SK-N-SH (cell line): ENCODE results near the gene LSM7. TPM values are rescaled to one million over a fixed set of nuclear protein-coding genes. Genes with fewer than 3 reads are reported as not detected.

Experiments used
- CTCF ChIA-PET: fragments of 300-600, 350-600 bp; formaldehyde crosslinking; extraction: SDS; loops from one replicate; lab custom pipeline; 2021; lab: Yijun Ruan, JAX
- POLR2A ChIA-PET: fragments of 350-600 bp; sonication (Branson Sonifier 250); formaldehyde crosslinking; extraction: SDS; loops from one replicate; lab custom pipeline; 2020; ENCODE audit warnings: antibody characterized with exemption, inconsistent platforms; lab: Yijun Ruan, JAX
- DNase-seq: peaks from one replicate; pipeline ENCODE4 v3.0.0; 2012
- H2AFZ ChIP-seq: fragments of 200-600 bp; sonication (generic); 2 replicates; pipeline ENCODE4 v1.8.1; 2016; ENCODE audit warnings: antibody characterized with exemption, mild to moderate bottlenecking, low read depth
- H3F3A ChIP-seq: fragments of 200-600 bp; sonication (generic); replicated peaks from 2 replicates; pipeline ENCODE3; 2016; ENCODE audit warnings: antibody characterized with exemption, mild to moderate bottlenecking; ENCODE audit not compliant: insufficient read depth
- H3K27ac ChIP-seq, 2 experiments: fragments of 200-500 bp in 1 of 2; fragments of 200-600 bp in 1 of 2; sonication (Bioruptor generic) in 1 of 2; sonication (generic), shearing (Covaris generic) in 1 of 2; 2 replicates each; pipeline versions ENCODE4 v1.5.1 to v1.6.1; 2014 to 2016; ENCODE audit warnings: low read depth in 2 of 2, inconsistent platforms in 1 of 2, low read length in 1 of 2, mild to moderate bottlenecking in 1 of 2, mixed read lengths in 1 of 2
- H3K27me3 ChIP-seq: fragments of 200-600 bp; sonication (generic), shearing (Covaris generic); 2 replicates; pipeline ENCODE4 v1.6.1; 2016; ENCODE audit warnings: mixed run types; ENCODE audit not compliant: insufficient read depth
- H3K36me3 ChIP-seq, 2 experiments: fragments of 200-500 bp in 1 of 2; fragments of 200-600 bp in 1 of 2; sonication (Bioruptor generic) in 1 of 2; sonication (generic) in 1 of 2; replicated peaks in 1 of 2; 2 replicates each; pipeline versions ENCODE3 to v1.5.1; 2014 to 2016; ENCODE audit warnings: low read length in 1 of 2, mild to moderate bottlenecking in 1 of 2; ENCODE audit not compliant: insufficient read depth in 2 of 2, control insufficient read depth in 1 of 2
- H3K4me1 ChIP-seq, 2 experiments: fragments of 200-500 bp in 1 of 2; fragments of 200-600 bp in 1 of 2; sonication (Bioruptor generic) in 1 of 2; sonication (generic), shearing (Covaris generic) in 1 of 2; 2 replicates each; pipeline versions ENCODE4 v1.5.1 to v1.6.1; 2014 to 2016; ENCODE audit warnings: low read depth in 1 of 2, low read length in 1 of 2, mixed run types in 1 of 2; ENCODE audit not compliant: insufficient read depth in 2 of 2, control insufficient read depth in 1 of 2
- H3K4me2 ChIP-seq: fragments of 200-600 bp; sonication (generic), shearing (Covaris generic); 2 replicates; pipeline ENCODE4 v1.6.1; 2017; ENCODE audit warnings: mixed run types
- H3K4me3 ChIP-seq, 2 experiments: fragments of 200-500 bp in 1 of 2; fragments of 200-600 bp in 1 of 2; sonication (Bioruptor generic) in 1 of 2; sonication (generic), shearing (Covaris generic) in 1 of 2; 2 replicates each; pipeline versions ENCODE4 v1.5.1 to v1.8.1; 2014 to 2016; ENCODE audit warnings: low read depth in 2 of 2, inconsistent platforms in 1 of 2, low read length in 1 of 2, mild to moderate bottlenecking in 1 of 2, mixed read lengths in 1 of 2, moderate library complexity in 1 of 2
- H3K79me2 ChIP-seq: fragments of 200-600 bp; sonication (generic); 2 replicates; pipeline ENCODE4 v1.8.1; 2017; ENCODE audit warnings: mild to moderate bottlenecking; ENCODE audit not compliant: insufficient read depth
- H3K9ac ChIP-seq: fragments of 200-600 bp; sonication (generic); 2 replicates; pipeline ENCODE4 v1.6.1; 2017; ENCODE audit warnings: mixed run types
- H3K9me2 ChIP-seq: fragments of 200-600 bp; sonication (generic); 2 replicates; pipeline ENCODE4 v1.6.1; 2017; ENCODE audit warnings: mixed run types
- H3K9me3 ChIP-seq: fragments of 200-600 bp; sonication (generic); 2 replicates; pipeline ENCODE4 v1.6.1; 2017; ENCODE audit warnings: mixed run types, mild to moderate bottlenecking, moderate library complexity
- H4K20me1 ChIP-seq: fragments of 200-600 bp; sonication (generic); 2 replicates; pipeline ENCODE4 v1.6.1; 2017; ENCODE audit warnings: mild to moderate bottlenecking, mixed run types; ENCODE audit not compliant: insufficient read depth
- CHD2 ChIP-seq: fragments of 150-350 bp; IDR thresholded peaks from 2 replicates; pipeline ENCODE4 v1.6.1; 2018; ENCODE audit warnings: low read length; ENCODE audit not compliant: partially characterized antibody
- CTCF ChIP-seq: fragments of 200-600 bp; sonication (generic); IDR thresholded peaks from 2 replicates; pipeline ENCODE4 v1.6.1; 2017; ENCODE audit warnings: antibody characterized with exemption, mild to moderate bottlenecking, moderate library complexity
- EZH2phosphoT487 ChIP-seq: fragments of 200-600 bp; sonication (generic); IDR thresholded peaks from 2 replicates; pipeline ENCODE4 v1.6.1; 2017; ENCODE audit warnings: low read depth, mixed run types, mild to moderate bottlenecking, antibody characterized with exemption, moderate library complexity, borderline replicate concordance
- GABPA ChIP-seq: IDR thresholded peaks from 2 replicates; pipeline ENCODE4 v1.4.0; 2012; ENCODE audit warnings: low read depth, mild to moderate bottlenecking
- GATA2 ChIP-seq: sonication (generic); formaldehyde crosslinking; IDR thresholded peaks from 2 replicates; pipeline ENCODE4 v1.5.0; 2020; ENCODE audit warnings: mild to moderate bottlenecking, missing genetic modification reagents
- MXI1 ChIP-seq: IDR thresholded peaks from 2 replicates; pipeline ENCODE4 v1.6.1; 2012; ENCODE audit warnings: mild to moderate bottlenecking, low read depth, low read length, improper control_type of control experiment
- NFIC ChIP-seq: IDR thresholded peaks from 2 replicates; pipeline ENCODE4 v1.4.0; 2012; ENCODE audit warnings: borderline replicate concordance
- NRF1 ChIP-seq: IDR thresholded peaks from 2 replicates; pipeline ENCODE4 v1.6.1; 2012; ENCODE audit warnings: low read depth, mild to moderate bottlenecking, low read length
- RAD21 ChIP-seq: IDR thresholded peaks from 2 replicates; pipeline ENCODE4 v1.6.1; 2012; ENCODE audit warnings: mild to moderate bottlenecking, low read length
- RCOR1 ChIP-seq: fragments of 150-350 bp; IDR thresholded peaks from 2 replicates; pipeline ENCODE4 v1.6.1; 2017; ENCODE audit warnings: antibody characterized with exemption, low read length
- RFX5 ChIP-seq: IDR thresholded peaks from 2 replicates; pipeline ENCODE4 v1.6.1; 2012; ENCODE audit warnings: mild to moderate bottlenecking, improper control_type of control experiment, low read length
- WGBS: methylation state at CpG from one replicate; pipeline ENCODE4 v1.1.6; 2017; ENCODE audit warnings: low lambda C conversion rate; 5-methylcytosine and 5-hydroxymethylcytosine counted together
- polyA plus RNA-seq, 3 experiments: library from polyadenylated mRNA; depleted of rRNA; stranded (reverse); fragments of >200 nt; gene quantifications; 2 replicates each; pipeline ENCODE4 v1.2.3, GENCODE V29; 2012
- TF ChIP-seq, protein P1 (sequence below): IDR thresholded peaks from 2 replicates; pipeline ENCODE4 v1.4.0; 2012; ENCODE audit warnings: low read depth, borderline replicate concordance

Gene LSM7
- polyA plus RNA-seq, 1 of the 3 experiments (the other 2 are of a cell fraction): 1,193 TPM

- TF ChIP-seq, protein P1, sequence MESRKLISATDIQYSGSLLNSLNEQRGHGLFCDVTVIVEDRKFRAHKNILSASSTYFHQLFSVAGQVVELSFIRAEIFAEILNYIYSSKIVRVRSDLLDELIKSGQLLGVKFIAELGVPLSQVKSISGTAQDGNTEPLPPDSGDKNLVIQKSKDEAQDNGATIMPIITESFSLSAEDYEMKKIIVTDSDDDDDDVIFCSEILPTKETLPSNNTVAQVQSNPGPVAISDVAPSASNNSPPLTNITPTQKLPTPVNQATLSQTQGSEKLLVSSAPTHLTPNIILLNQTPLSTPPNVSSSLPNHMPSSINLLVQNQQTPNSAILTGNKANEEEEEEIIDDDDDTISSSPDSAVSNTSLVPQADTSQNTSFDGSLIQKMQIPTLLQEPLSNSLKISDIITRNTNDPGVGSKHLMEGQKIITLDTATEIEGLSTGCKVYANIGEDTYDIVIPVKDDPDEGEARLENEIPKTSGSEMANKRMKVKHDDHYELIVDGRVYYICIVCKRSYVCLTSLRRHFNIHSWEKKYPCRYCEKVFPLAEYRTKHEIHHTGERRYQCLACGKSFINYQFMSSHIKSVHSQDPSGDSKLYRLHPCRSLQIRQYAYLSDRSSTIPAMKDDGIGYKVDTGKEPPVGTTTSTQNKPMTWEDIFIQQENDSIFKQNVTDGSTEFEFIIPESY: no peak
- peak; percentile 95 for TF ChIP-seq MXI1
- TF ChIP-seq RCOR1: no peak
- no peak for TF ChIP-seq EZH2phosphoT487
- no peak for TF ChIP-seq NFIC
- TF ChIP-seq GABPA: no peak
- peak; percentile 72 for TF ChIP-seq CHD2
- peak; percentile 99 for TF ChIP-seq NRF1
These were observed at the start of gene LSM7, which contains the start of gene SPPL2B (continued) for GRCh38 chr19:2328401-2329148.

DNA sequence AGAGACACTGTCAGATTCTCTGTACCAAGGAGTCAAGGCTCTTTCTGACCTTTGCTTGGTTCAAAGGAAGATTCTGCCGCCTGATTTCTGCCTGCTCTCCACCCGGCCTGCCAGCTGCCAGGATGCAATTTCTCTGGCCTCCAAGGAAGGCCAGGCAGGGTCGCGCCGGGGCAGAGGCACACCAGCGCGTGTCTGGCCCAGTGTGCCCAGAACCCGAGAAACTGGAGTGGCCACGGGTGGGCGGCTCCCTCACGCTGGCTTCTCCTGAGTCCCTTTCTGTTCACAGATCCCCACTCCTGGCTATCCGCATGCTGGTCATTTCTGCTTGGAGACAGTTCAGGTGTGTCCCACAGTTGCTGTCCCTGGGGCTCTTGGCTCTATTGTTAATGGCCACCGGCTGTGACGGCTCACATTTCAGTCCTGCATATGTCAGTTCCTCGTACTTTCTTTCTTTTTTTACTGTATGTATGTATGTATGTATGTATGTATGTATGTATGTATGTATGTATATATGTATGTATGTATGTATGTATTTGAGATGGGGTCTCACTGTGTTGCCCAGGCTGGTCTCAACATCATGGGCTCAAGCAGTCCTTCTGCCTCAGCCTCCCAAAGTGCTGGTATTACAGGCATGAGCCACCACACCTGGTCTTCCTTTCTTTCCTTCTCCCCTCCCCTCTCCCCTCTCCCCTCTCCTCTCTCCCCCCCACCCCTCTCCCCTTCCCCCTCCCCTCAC is 48.6 kb upstream of the LSM7 start:
- TF ChIP-seq RAD21 (no peak), RFX5 (no peak), RCOR1 (no peak), NFIC (no peak), CTCF (no peak), GATA2 (CRISPR knock-in tag) (no peak)
- TF ChIP-seq, protein P1: no peak
- H3F3A ChIP-seq: peaks cover 11% of the 10 kb centered on the region
- ChIA-PET CTCF (interaction anchor here (0.6 kb wide), 1 partner anchor 357 kb away, joined by 3 read pairs; no protein-coding TSS in a partner anchor), POLR2A (no interaction called here)
- no peak overlapping the region for H3K4me2 ChIP-seq
- H3K36me3 ChIP-seq: no peaks in the 10 kb centered on the region
- no peaks in the 10 kb centered on the region for H3K4me1 ChIP-seq
- DNase-seq: no peak
- no peaks in the 10 kb centered on the region for H3K79me2 ChIP-seq
- no peak overlapping the region for H3K27ac ChIP-seq
- no peak overlapping the region for H3K4me3 ChIP-seq
- no peak overlapping the region for H2AFZ ChIP-seq
- H4K20me1 ChIP-seq: no peaks in the 10 kb centered on the region
- H3K9ac ChIP-seq: no peak overlapping the region
- no peaks in the 10 kb centered on the region for H3K9me3 ChIP-seq
- WGBS: 84% methylated on average over 8 of the region's 15 CpGs
- no peaks in the 10 kb centered on the region for H3K27me3 ChIP-seq
- H3K9me2 ChIP-seq: no peaks in the 10 kb centered on the region
